Midbrain (tissue), 1 donor: ENCODE measurements around the gene OR2B2.
"Not testable (repeated sequence)": the region's sequence is repeated elsewhere in the genome, so short reads cannot be mapped to it uniquely, and the experiment has no call there.

Experiments used
- DNase-seq: peaks from one replicate; lab custom pipeline; 2025; lab: John Stamatoyannopoulos, UW

The OR2B2 gene

GRCh38 chr6:27911956-27912446, at the start of gene OR2B2:
OR2B2 (minus strand) TSS chr6:27912396; CDS start chr6:27912319, 77 bp downstream.
- DNase-seq = no peak

GRCh38 chr6:27957516-27957915, 45.3 kb upstream of the OR2B2 start:
- no peak for DNase-seq

- DNase-seq = no peak
Measured at GRCh38 chr6:27956941-27957340, 44.7 kb upstream of the OR2B2 start, which contains the start of gene OR2B6. OR2B6 (plus strand) TSS chr6:27957241; CDS start chr6:27957241, 0 bp downstream.

GRCh38 chr6:27951040-27951439, 38.8 kb upstream of the OR2B2 start:
- DNase-seq = no peak

- DNase-seq = no peak
Measured at GRCh38 chr6:27948237-27948636, 36.0 kb upstream of the OR2B2 start.

GRCh38 chr6:27943072-27943471, 30.9 kb upstream of the OR2B2 start:
- not testable (repeated sequence) for DNase-seq

GRCh38 chr6:27940766-27941165, 28.6 kb upstream of the OR2B2 start:
- DNase-seq = no peak

GRCh38 chr6:27931209-27931608, 19.0 kb upstream of the OR2B2 start:
- no peak for DNase-seq

GRCh38 chr6:27929930-27930329, 17.7 kb upstream of the OR2B2 start:
- DNase-seq = not testable (repeated sequence)

- not testable (repeated sequence) for DNase-seq
Measured at GRCh38 chr6:27928041-27928440, 15.8 kb upstream of the OR2B2 start.

- no peak for DNase-seq
Measured at GRCh38 chr6:27924179-27924578, 12.0 kb upstream of the OR2B2 start.

- no peak for DNase-seq
Measured at GRCh38 chr6:27922949-27923348, 10.8 kb upstream of the OR2B2 start.

GRCh38 chr6:27908017-27908416, 4.2 kb downstream of the OR2B2 start:
- DNase-seq = no peak

GRCh38 chr6:27902335-27903314, 9.6 kb downstream of the OR2B2 start:
- peak; percentile 92 for DNase-seq

- no peak for DNase-seq
Measured at GRCh38 chr6:27901801-27902200, 10.4 kb downstream of the OR2B2 start.

GRCh38 chr6:27900197-27900596, 12.0 kb downstream of the OR2B2 start:
- DNase-seq = not testable (repeated sequence)

GRCh38 chr6:27899543-27899942, 12.7 kb downstream of the OR2B2 start:
- no peak for DNase-seq

- no peak for DNase-seq
Measured at GRCh38 chr6:27897580-27898206, 14.5 kb downstream of the OR2B2 start.

- no peak for DNase-seq
Measured at GRCh38 chr6:27896398-27896796, 15.8 kb downstream of the OR2B2 start.

- peak; percentile 77 for DNase-seq
Measured at GRCh38 chr6:27894839-27895762, 17.1 kb downstream of the OR2B2 start.
